ENCODE results near the gene ZNF181.

DNA sequence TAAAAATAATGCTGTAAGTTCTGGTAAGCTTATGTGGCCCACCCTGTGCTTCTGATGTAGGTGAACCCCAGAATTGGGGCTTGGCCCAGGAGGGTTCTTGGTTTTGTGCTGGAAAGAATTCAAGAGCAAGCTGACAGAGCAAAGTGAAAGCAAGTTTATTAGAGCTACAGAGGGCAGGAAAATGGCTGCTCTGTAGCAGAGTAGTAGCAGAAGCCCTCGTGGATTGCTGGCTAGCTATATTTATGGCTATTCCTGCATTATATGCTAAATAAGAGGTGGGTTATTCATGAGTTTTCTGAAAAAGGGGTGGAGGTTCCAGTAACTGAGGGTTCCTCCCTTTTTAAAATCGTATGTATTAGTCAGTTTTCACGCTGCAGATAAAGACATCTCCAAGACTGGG, 59.5 kb downstream of the ZNF181 start:
- TF ChIP-seq TAF1 (IDR thresholded peaks at IDR 0.05; ENCODE audit: low read depth, low read length) (no peak), POLR2AphosphoS5 (IDR thresholded peaks at IDR 0.05; ENCODE audit: low read depth, low read length) (no peak), POLR2A (IDR thresholded peaks at IDR 0.05; ENCODE audit: low read depth, low read length) (no peak), PAX5 (IDR thresholded peaks at IDR 0.05; ENCODE audit: insufficient read depth, low read length, severe bottlenecking) (no peak)

Data from GM12891 (cell line).